ENCODE results near the gene PRKG1.

PRKG1 gene

DNA sequence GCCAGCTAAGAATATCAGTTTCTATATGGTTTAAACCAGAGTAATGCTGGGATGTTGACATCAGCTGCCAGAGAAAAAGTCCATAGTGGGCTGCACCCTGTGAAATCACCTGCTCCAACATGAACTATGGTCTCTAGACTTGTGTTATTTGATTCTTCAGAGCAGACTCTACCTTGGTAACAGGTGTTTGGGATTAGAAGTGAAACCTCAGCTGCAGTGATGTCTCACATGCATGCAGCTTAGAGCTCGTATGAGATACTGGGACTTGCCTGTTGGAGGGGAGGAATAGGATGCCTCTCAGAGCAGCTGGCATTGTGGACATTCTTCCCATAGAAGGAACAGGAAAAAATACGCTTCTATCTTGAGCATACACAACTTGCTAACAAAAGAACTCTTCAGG lies 912.2 kb downstream of the PRKG1 start:
- Histone ChIP-seq H3K9me3 (ENCODE audit: insufficient read depth, low read length) (no peaks in the 10 kb centered on the region), H3K36me3 (ENCODE audit: low read length) (no peaks in the 10 kb centered on the region), H3K79me2 (ENCODE audit: insufficient read depth, low read length) (no peaks in the 10 kb centered on the region), H3K4me3 (ENCODE audit: insufficient read depth, low read length, poor library complexity, severe bottlenecking) (no peak overlapping the region), H3K9ac (ENCODE audit: low read length) (no peak overlapping the region), H3K27ac (ENCODE audit: low read depth, low read length) (no peak overlapping the region), H4K20me1 (ENCODE audit: low read depth, low read length) (0 out of 2 replicates have a peak, but pooled peaks cover 3% of the 10 kb centered on the region), H3F3A (ENCODE audit: insufficient read depth) (no peaks in the 10 kb centered on the region), H3K4me2 (ENCODE audit: low read depth, low read length, poor library complexity, severe bottlenecking) (no peak overlapping the region), H3K9me2 (replicated peaks; ENCODE audit: insufficient read depth, low read length) (no peaks in the 10 kb centered on the region), H2AFZ (ENCODE audit: low read depth, low read length, severe bottlenecking) (no peak overlapping the region), H3K27me3 (ENCODE audit: low read length) (no peaks in the 10 kb centered on the region)
- TF ChIP-seq, protein P1, sequence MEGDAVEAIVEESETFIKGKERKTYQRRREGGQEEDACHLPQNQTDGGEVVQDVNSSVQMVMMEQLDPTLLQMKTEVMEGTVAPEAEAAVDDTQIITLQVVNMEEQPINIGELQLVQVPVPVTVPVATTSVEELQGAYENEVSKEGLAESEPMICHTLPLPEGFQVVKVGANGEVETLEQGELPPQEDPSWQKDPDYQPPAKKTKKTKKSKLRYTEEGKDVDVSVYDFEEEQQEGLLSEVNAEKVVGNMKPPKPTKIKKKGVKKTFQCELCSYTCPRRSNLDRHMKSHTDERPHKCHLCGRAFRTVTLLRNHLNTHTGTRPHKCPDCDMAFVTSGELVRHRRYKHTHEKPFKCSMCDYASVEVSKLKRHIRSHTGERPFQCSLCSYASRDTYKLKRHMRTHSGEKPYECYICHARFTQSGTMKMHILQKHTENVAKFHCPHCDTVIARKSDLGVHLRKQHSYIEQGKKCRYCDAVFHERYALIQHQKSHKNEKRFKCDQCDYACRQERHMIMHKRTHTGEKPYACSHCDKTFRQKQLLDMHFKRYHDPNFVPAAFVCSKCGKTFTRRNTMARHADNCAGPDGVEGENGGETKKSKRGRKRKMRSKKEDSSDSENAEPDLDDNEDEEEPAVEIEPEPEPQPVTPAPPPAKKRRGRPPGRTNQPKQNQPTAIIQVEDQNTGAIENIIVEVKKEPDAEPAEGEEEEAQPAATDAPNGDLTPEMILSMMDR (IDR thresholded peaks at IDR 0.05; ENCODE audit: insufficient read depth, low read length, poor library complexity, severe bottlenecking) = no peak
- no peak for TF ChIP-seq EZH2phosphoT487 (conservative IDR thresholded peaks at IDR 0.05; ENCODE audit: low read length)

DNA sequence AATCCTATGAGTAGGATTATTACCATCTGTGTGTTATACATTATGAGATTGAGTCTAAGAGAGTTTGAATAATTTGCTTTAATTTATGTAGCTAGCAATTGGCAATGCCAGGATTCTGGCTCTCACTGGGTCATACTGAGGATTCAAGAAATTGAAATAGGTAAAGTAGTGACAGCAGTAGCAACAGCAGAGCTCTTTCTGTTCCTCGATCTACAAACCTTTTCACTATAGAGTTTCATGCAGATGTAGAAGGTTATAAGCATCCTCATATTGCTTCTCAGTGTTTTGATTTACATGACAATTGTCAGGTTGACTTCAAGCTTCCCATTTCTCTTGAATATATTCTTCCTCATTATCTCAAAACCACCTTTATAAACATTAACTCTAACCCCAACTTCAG lies 919.2 kb downstream of the PRKG1 start:
- no peaks in the 10 kb centered on the region for H3K36me3 ChIP-seq (ENCODE audit: low read length)
- no peak overlapping the region for H2AFZ ChIP-seq (ENCODE audit: low read depth, low read length, severe bottlenecking)
- H3K9me3 ChIP-seq (ENCODE audit: insufficient read depth, low read length) = no peaks in the 10 kb centered on the region
- TF ChIP-seq EZH2phosphoT487 (conservative IDR thresholded peaks at IDR 0.05; ENCODE audit: low read length) = no peak
- TF ChIP-seq, protein P1 (IDR thresholded peaks at IDR 0.05; ENCODE audit: insufficient read depth, low read length, poor library complexity, severe bottlenecking) = no peak
- H4K20me1 ChIP-seq (ENCODE audit: low read depth, low read length) = 0 out of 2 replicates have a peak, but pooled peaks cover 3% of the 10 kb centered on the region
- H3F3A ChIP-seq (ENCODE audit: insufficient read depth) = no peaks in the 10 kb centered on the region
- no peak overlapping the region for H3K27ac ChIP-seq (ENCODE audit: low read depth, low read length)
- H3K9me2 ChIP-seq (replicated peaks; ENCODE audit: insufficient read depth, low read length) = no peaks in the 10 kb centered on the region
- H3K79me2 ChIP-seq (ENCODE audit: insufficient read depth, low read length) = no peaks in the 10 kb centered on the region
- no peak overlapping the region for H3K4me3 ChIP-seq (ENCODE audit: insufficient read depth, low read length, poor library complexity, severe bottlenecking)
- no peak overlapping the region for H3K4me2 ChIP-seq (ENCODE audit: low read depth, low read length, poor library complexity, severe bottlenecking)
- no peak overlapping the region for H3K9ac ChIP-seq (ENCODE audit: low read length)
- no peaks in the 10 kb centered on the region for H3K27me3 ChIP-seq (ENCODE audit: low read length)

DNA sequence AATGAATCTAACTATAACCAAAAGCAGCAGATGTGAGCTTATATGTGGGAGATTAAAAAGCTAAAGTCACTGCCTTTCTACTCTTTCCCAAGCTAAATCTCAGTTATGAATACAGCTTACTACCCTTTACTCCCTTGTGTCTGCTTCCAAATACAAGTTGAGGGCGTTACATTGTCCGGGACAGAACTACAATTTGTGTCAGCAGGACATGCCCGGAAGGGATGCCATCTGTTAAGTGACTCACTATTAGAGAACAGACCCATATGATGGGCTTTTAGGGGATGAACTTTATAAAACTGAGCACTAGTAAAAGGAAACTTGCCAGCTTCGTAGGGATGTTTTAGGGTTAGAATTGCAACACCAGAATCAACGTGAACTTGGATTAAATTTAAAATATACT lies 924.8 kb downstream of the PRKG1 start:
- Histone ChIP-seq H3K9me3 (ENCODE audit: insufficient read depth, low read length) (no peaks in the 10 kb centered on the region), H3K9ac (ENCODE audit: low read length) (no peak overlapping the region), H3K27me3 (ENCODE audit: low read length) (no peaks in the 10 kb centered on the region), H3K4me2 (ENCODE audit: low read depth, low read length, poor library complexity, severe bottlenecking) (no peak overlapping the region), H3K9me2 (replicated peaks; ENCODE audit: insufficient read depth, low read length) (no peaks in the 10 kb centered on the region), H3F3A (ENCODE audit: insufficient read depth) (no peaks in the 10 kb centered on the region), H3K79me2 (ENCODE audit: insufficient read depth, low read length) (no peaks in the 10 kb centered on the region), H3K4me3 (ENCODE audit: insufficient read depth, low read length, poor library complexity, severe bottlenecking) (no peak overlapping the region), H2AFZ (ENCODE audit: low read depth, low read length, severe bottlenecking) (no peak overlapping the region), H3K27ac (ENCODE audit: low read depth, low read length) (no peak overlapping the region), H3K36me3 (ENCODE audit: low read length) (no peaks in the 10 kb centered on the region), H4K20me1 (ENCODE audit: low read depth, low read length) (no peaks in the 10 kb centered on the region; the same call in 1 of the 2 replicates)
- TF ChIP-seq, protein P1 (IDR thresholded peaks at IDR 0.05; ENCODE audit: insufficient read depth, low read length, poor library complexity, severe bottlenecking) = no peak
